H1 (cell line): ENCODE results near the gene DPM2. TPM values are rescaled to one million over a fixed set of nuclear protein-coding genes. Genes with fewer than 3 reads are reported as not detected.

Experiments
- CTCF ChIA-PET: fragments of 300-600 bp; sonication (Branson Sonifier 250); formaldehyde crosslinking; loops from one replicate; lab custom pipeline; 2021; ENCODE audit not compliant: partially characterized antibody; lab: Charles Lee
- POLR2A ChIA-PET: fragments of 300-600 bp; sonication (Branson Sonifier 250); formaldehyde crosslinking; loops from one replicate; lab custom pipeline; 2021; ENCODE audit warnings: inconsistent platforms; ENCODE audit not compliant: partially characterized antibody; lab: Charles Lee
- DNase-seq, 2 experiments: peaks; one replicate each; pipeline versions ENCODE4 v3.0.0 to v3.0.0-alpha.2; 2010 to 2022; ENCODE audit warnings: low spot score in 2 of 2, low read depth in 1 of 2, mixed read lengths in 1 of 2
- FAIRE-seq: peaks from 2 replicates; lab custom pipeline; 2011; peaks lifted over from hg19 to GRCh38; lab: Jason Lieb, UNC
- H2AFZ ChIP-seq: 2 replicates; pipeline ENCODE4 v1.8.1; 2012; ENCODE audit warnings: low read length, inconsistent platforms
- H2AK5ac ChIP-seq: 2 replicates; pipeline ENCODE4 v1.6.1; 2013; ENCODE audit warnings: low read depth, low read length
- H2BK120ac ChIP-seq: replicated peaks from 2 replicates; pipeline ENCODE3; 2013; ENCODE audit warnings: low read depth, low read length, inconsistent platforms
- H2BK12ac ChIP-seq: 2 replicates; pipeline ENCODE4 v1.6.1; 2013; ENCODE audit warnings: low read depth, low read length
- H2BK15ac ChIP-seq: 2 replicates; pipeline ENCODE4 v1.6.1; 2013; ENCODE audit warnings: low read length
- H2BK20ac ChIP-seq: 2 replicates; pipeline ENCODE4 v1.6.1; 2013; ENCODE audit warnings: low read length
- H2BK5ac ChIP-seq: 2 replicates; pipeline ENCODE4 v1.6.1; 2013; ENCODE audit warnings: low read depth, low read length
- H3K14ac ChIP-seq: 2 replicates; pipeline ENCODE4 v1.6.1; 2013; ENCODE audit warnings: inconsistent platforms; ENCODE audit not compliant: insufficient read length
- H3K18ac ChIP-seq: 2 replicates; pipeline ENCODE4 v1.6.1; 2013; ENCODE audit warnings: low read length; ENCODE audit errors: extremely low read depth
- H3K23ac ChIP-seq: 2 replicates; pipeline ENCODE4 v1.6.1; 2013; ENCODE audit warnings: inconsistent platforms; ENCODE audit not compliant: insufficient read length
- H3K23me2 ChIP-seq: 2 replicates; pipeline ENCODE4 v1.6.1; 2013; ENCODE audit warnings: low read depth, low read length
- H3K27ac ChIP-seq: 2 replicates; pipeline ENCODE4 v1.6.1; 2011; ENCODE audit warnings: low read depth, low read length, inconsistent platforms
- H3K27me3 ChIP-seq, 4 experiments: replicated peaks in 1 of 4; 1 replicate in 1 of 4; 2 replicates in 3 of 4; pipeline versions ENCODE4 v1.6.1 to v1.8.1; 2011 to 2013; ENCODE audit warnings: low read length in 3 of 4, mild to moderate bottlenecking in 3 of 4, inconsistent platforms in 2 of 4, mixed read lengths in 2 of 4, moderate library complexity in 1 of 4; ENCODE audit not compliant: control insufficient read depth in 3 of 4, insufficient read depth in 3 of 4; ENCODE audit errors: extremely low read depth in 1 of 4
- H3K36me3 ChIP-seq, 4 experiments: 2 replicates each; pipeline versions ENCODE4 v1.6.1 to v1.8.1; 2011 to 2013; ENCODE audit warnings: mild to moderate bottlenecking in 4 of 4, low read length in 3 of 4, moderate library complexity in 2 of 4, control low read depth in 1 of 4, inconsistent platforms in 1 of 4; ENCODE audit not compliant: insufficient read depth in 4 of 4, control insufficient read depth in 2 of 4
- H3K4ac ChIP-seq: replicated peaks from 2 replicates; pipeline ENCODE3; 2013; ENCODE audit warnings: low read length, low read depth, mixed read lengths, inconsistent platforms; ENCODE audit not compliant: insufficient read length
- H3K4me1 ChIP-seq, 4 experiments: replicated peaks in 1 of 4; 1 replicate in 1 of 4; 2 replicates in 3 of 4; pipeline versions ENCODE4 v1.6.1 to v1.8.1; 2011 to 2013; ENCODE audit warnings: low read length in 3 of 4, inconsistent platforms in 2 of 4, mixed read lengths in 1 of 4; ENCODE audit not compliant: insufficient read depth in 4 of 4, control insufficient read depth in 3 of 4
- H3K4me2 ChIP-seq, 2 experiments: 2 replicates each; pipeline versions ENCODE4 v1.6.1 to v1.8.1; 2011 to 2013; ENCODE audit warnings: low read depth in 2 of 2, low read length in 2 of 2, control low read depth in 1 of 2, inconsistent platforms in 1 of 2, mild to moderate bottlenecking in 1 of 2; ENCODE audit not compliant: insufficient read depth in 1 of 2
- H3K4me3 ChIP-seq, 4 experiments: fragments of 200-600, 300-600 bp in 1 of 4; sonication (generic), shearing (Covaris generic), sonication (Bioruptor Twin) in 1 of 4; 2 replicates each; pipeline versions ENCODE4 v1.5.1 to v1.8.1; 2011 to 2016; ENCODE audit warnings: low read length in 4 of 4, low read depth in 3 of 4, control low read depth in 2 of 4, inconsistent platforms in 2 of 4, mild to moderate bottlenecking in 2 of 4, mixed read lengths in 1 of 4, moderate library complexity in 1 of 4; ENCODE audit not compliant: insufficient read depth in 2 of 4; ENCODE audit errors: extremely low read depth in 1 of 4
- H3K56ac ChIP-seq: replicated peaks from 2 replicates; pipeline ENCODE3; 2013; ENCODE audit warnings: low read depth, mild to moderate bottlenecking, mixed read lengths, low read length, inconsistent platforms; ENCODE audit not compliant: insufficient read length
- H3K79me1 ChIP-seq: 2 replicates; pipeline ENCODE4 v1.6.1; 2013; ENCODE audit warnings: low read depth, low read length, control low read depth
- H3K79me2 ChIP-seq, 2 experiments: 2 replicates each; pipeline versions ENCODE4 v1.6.1 to v1.8.1; 2012 to 2013; ENCODE audit warnings: low read length in 2 of 2, mild to moderate bottlenecking in 2 of 2, inconsistent platforms in 1 of 2; ENCODE audit not compliant: insufficient read depth in 2 of 2, control insufficient read depth in 1 of 2
- H3K9ac ChIP-seq, 4 experiments: replicated peaks in 1 of 4; 1 replicate in 1 of 4; 2 replicates in 3 of 4; pipeline versions ENCODE4 v1.6.1 to v1.8.1; 2011 to 2013; ENCODE audit warnings: low read depth in 3 of 4, low read length in 3 of 4, control low read depth in 2 of 4, mild to moderate bottlenecking in 2 of 4, moderate library complexity in 2 of 4, inconsistent platforms in 1 of 4; ENCODE audit errors: extremely low read depth in 1 of 4
- H3K9me3 ChIP-seq, 2 experiments: 2 replicates each; pipeline versions ENCODE4 v1.6.1 to v1.8.1; 2012 to 2013; ENCODE audit warnings: mild to moderate bottlenecking in 2 of 2, moderate library complexity in 2 of 2, control low read depth in 1 of 2, inconsistent platforms in 1 of 2, low read depth in 1 of 2, low read length in 1 of 2, mixed read lengths in 1 of 2; ENCODE audit not compliant: insufficient read depth in 2 of 2
- H4K20me1 ChIP-seq, 2 experiments: replicated peaks in 1 of 2; 2 replicates each; pipeline versions ENCODE3 to v1.8.1; 2011 to 2013; ENCODE audit warnings: inconsistent platforms in 2 of 2, low read length in 2 of 2, mild to moderate bottlenecking in 1 of 2; ENCODE audit not compliant: insufficient read depth in 2 of 2, control insufficient read depth in 1 of 2
- H4K5ac ChIP-seq: 2 replicates; pipeline ENCODE4 v1.6.1; 2013; ENCODE audit warnings: low read length, low read depth, mixed read lengths, inconsistent platforms; ENCODE audit not compliant: insufficient read length
- H4K8ac ChIP-seq: 2 replicates; pipeline ENCODE4 v1.8.0; 2013; ENCODE audit warnings: mild to moderate bottlenecking, moderate library complexity, low read length, inconsistent platforms; ENCODE audit not compliant: insufficient read depth; ENCODE audit errors: extremely low read depth
- H4K91ac ChIP-seq: replicated peaks from 2 replicates; pipeline ENCODE3; 2013; ENCODE audit warnings: low read length, mixed read lengths, inconsistent platforms; ENCODE audit not compliant: insufficient read length
- BCL11A ChIP-seq, 2 experiments: IDR thresholded peaks; one replicate each; pipeline ENCODE4 v1.6.1; 2011; ENCODE audit warnings: low read depth in 2 of 2, low read length in 2 of 2, mild to moderate bottlenecking in 2 of 2
- CBX8 ChIP-seq: fragments of 300-800, 300-1000 bp; sonication (generic); IDR thresholded peaks from 2 replicates; pipeline ENCODE4 v1.7.1; 2016; ENCODE audit warnings: low read depth, low read length, borderline replicate concordance
- CEBPB ChIP-seq: IDR thresholded peaks from 2 replicates; pipeline ENCODE4 v1.6.1; 2012; ENCODE audit warnings: low read depth, low read length
- GABPA ChIP-seq: IDR thresholded peaks from 2 replicates; pipeline ENCODE4 v1.6.1; 2011; ENCODE audit warnings: mild to moderate bottlenecking, low read length, moderate library complexity, borderline replicate concordance; ENCODE audit not compliant: insufficient read depth
- GTF2F1 ChIP-seq: IDR thresholded peaks from 2 replicates; pipeline ENCODE4 v1.6.1; 2012; ENCODE audit warnings: low read depth, low read length, improper control_type of control experiment, borderline replicate concordance
- SP1 ChIP-seq: IDR thresholded peaks from 2 replicates; pipeline ENCODE4 v1.6.1; 2011; ENCODE audit warnings: low read depth, low read length
- SRF ChIP-seq: IDR thresholded peaks from 2 replicates; pipeline ENCODE4 v1.6.1; 2011; ENCODE audit warnings: mild to moderate bottlenecking, low read depth, low read length, moderate library complexity
- WGBS, 2 experiments: shearing (Covaris generic) in 1 of 2; methylation state at CpG; one replicate each; pipeline versions ENCODE4 v1.1.6 to v1.1.7; 2013 to 2015; ENCODE audit warnings: low lambda C conversion rate in 2 of 2, mixed read lengths in 2 of 2, inconsistent platforms in 1 of 2, low coverage in 1 of 2, missing lambda C conversion rate in 1 of 2; ENCODE audit not compliant: insufficient replicate concordance in 2 of 2, insufficient coverage in 1 of 2, insufficient read length in 1 of 2; ENCODE audit errors: extremely low coverage in 1 of 2, missing lambda C conversion rate in 1 of 2; 5-methylcytosine and 5-hydroxymethylcytosine counted together
- polyA plus RNA-seq, 7 experiments: library from polyadenylated mRNA; depleted of rRNA in 3 of 7; stranded (reverse) in 5 of 7; unstranded in 2 of 7; fragments of >200 nt in 5 of 7; fragments of 200-250 nt in 2 of 7; gene quantifications; 1 replicate in 5 of 7; 2 replicates in 1 of 7; 4 replicates in 1 of 7; pipeline versions ENCODE4 v1.2.1 to v1.2.3, GENCODE V29; 2011 to 2013; ENCODE audit warnings: missing spikeins in 2 of 7, mixed read lengths in 2 of 7
- total RNA-seq: library from RNA; stranded (reverse); fragmentation: NEBNext Ultra II Directional; extraction: Animal tissue kit (Norgen Biotek cat#: 25700); gene quantifications from 2 replicates; pipeline ENCODE4 v1.2.1, GENCODE V29; 2021

Gene DPM2
- total and polyA plus RNA-seq, 2 of the 8 experiments (the other 6 are each of a cell fraction or from before 2014, with no cell fraction given): 45.4 to 95.4 TPM

DNA sequence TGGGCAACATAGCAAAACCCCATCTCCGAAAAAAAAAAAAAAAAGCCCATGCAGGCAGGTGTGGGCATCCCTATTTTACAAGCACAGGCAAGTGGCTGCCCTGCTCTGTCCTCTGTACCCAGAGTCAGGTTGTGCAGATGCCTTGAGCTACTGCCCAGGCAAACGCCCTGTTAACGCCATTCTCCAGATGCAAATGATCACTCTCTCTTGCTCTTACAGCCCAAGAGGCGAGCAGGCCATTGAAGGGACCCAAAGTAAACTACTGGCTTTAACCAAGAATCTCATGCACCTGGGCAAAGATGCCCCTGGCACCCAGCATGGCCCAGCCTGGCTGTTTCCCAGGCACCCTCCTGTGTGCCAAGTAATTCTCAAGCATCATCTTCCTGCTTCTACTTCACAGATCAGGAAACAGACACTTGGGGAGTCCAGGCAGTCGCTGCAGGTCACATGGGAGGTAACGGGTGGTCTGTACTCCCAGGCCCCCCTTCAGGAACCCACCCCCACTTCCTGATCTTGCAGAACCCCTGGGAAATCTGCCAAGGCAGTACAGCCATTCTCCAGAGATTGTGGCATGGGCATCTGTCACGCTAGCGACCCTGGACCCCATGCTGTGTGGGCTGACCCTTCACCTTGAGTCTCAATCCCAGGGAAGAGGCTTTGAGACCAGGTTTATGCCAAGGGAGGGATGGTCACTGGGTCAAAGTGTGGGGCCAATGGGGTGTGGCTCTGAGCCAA is 28.9 kb upstream of the DPM2 start:
- Histone ChIP-seq H4K8ac (no peak overlapping the region), H3K27me3 (no peaks in the 10 kb centered on the region), H2AFZ (no peak overlapping the region), H2BK15ac (no peak overlapping the region), H2AK5ac (peak overlapping the region; percentile 60), H3K23me2 (no peaks in the 10 kb centered on the region), H2BK120ac (no peak overlapping the region), H3K27ac (no peak overlapping the region), H3K4me1 (peaks cover 0 to 51% (median 23%) of the 10 kb centered on the region in 4 experiments; a peak in 6 of 7 replicates), H4K20me1 (peaks cover 22 to 46% of the 10 kb centered on the region in 2 experiments), H3K4ac (no peak overlapping the region), H2BK12ac (peak overlapping the region; percentile 84; the same call in 1 of the 2 replicates), H3K79me1 (peaks cover 31% of the 10 kb centered on the region), H2BK20ac (no peak overlapping the region), H3K4me2 (no peak overlapping the region), H3K9ac (no peak overlapping the region), H3K56ac (no peak overlapping the region), H3K14ac (no peak overlapping the region), H4K5ac (no peak overlapping the region), H2BK5ac (peak overlapping the region; percentile 93; the same call in 1 of the 2 replicates), H3K23ac (no peak overlapping the region), H3K9me3 (no peaks in the 10 kb centered on the region), H3K18ac (no peak overlapping the region), H3K79me2 (peaks cover 5 to 97% of the 10 kb centered on the region in 2 experiments; a peak in 3 of 4 replicates), H3K4me3 (no peak overlapping the region), H3K36me3 (no peaks in the 10 kb centered on the region), H4K91ac (no peak overlapping the region)
- WGBS, 2 experiments: 83% methylated on average over 8 of the region's 8 CpGs; no CpG with 5 or more reads in 1 of the 2 experiments
- DNase-seq (no peak), FAIRE-seq (no peak)
- ChIA-PET CTCF (interaction anchor here (0.6 to 35.5 kb wide), 7 partner anchors 9 to 744 kb away, joined by 3 to 825 read pairs (median 4); no protein-coding TSS in a partner anchor), POLR2A (interaction anchor here (0.8 to 0.9 kb wide), 2 partner anchors 9 to 12 kb away, joined by 3 to 4 read pairs; no protein-coding TSS in a partner anchor)
- TF ChIP-seq SRF: no peak
- TF ChIP-seq CEBPB: no peak
- TF ChIP-seq GABPA: no peak
- no peak for TF ChIP-seq SP1
- TF ChIP-seq CBX8: no peak
- TF ChIP-seq BCL11A (IDR thresholded peaks at IDR 0.05; ENCODE audit: low read depth in 2 of 2, low read length in 2 of 2): no peak
- no peak for TF ChIP-seq GTF2F1
